ENCODE data around the gene STMN3. TPM values are rescaled to one million over a fixed set of nuclear protein-coding genes. Genes with fewer than 3 reads are reported as not detected.

The STMN3 gene
- total and polyA plus RNA-seq, 10 of the 15 experiments (the other 5 are each of a cell fraction or from before 2014, with no cell fraction given): 0.09 to 3.6 (median 1.4) TPM; not detected in 1

DNA sequence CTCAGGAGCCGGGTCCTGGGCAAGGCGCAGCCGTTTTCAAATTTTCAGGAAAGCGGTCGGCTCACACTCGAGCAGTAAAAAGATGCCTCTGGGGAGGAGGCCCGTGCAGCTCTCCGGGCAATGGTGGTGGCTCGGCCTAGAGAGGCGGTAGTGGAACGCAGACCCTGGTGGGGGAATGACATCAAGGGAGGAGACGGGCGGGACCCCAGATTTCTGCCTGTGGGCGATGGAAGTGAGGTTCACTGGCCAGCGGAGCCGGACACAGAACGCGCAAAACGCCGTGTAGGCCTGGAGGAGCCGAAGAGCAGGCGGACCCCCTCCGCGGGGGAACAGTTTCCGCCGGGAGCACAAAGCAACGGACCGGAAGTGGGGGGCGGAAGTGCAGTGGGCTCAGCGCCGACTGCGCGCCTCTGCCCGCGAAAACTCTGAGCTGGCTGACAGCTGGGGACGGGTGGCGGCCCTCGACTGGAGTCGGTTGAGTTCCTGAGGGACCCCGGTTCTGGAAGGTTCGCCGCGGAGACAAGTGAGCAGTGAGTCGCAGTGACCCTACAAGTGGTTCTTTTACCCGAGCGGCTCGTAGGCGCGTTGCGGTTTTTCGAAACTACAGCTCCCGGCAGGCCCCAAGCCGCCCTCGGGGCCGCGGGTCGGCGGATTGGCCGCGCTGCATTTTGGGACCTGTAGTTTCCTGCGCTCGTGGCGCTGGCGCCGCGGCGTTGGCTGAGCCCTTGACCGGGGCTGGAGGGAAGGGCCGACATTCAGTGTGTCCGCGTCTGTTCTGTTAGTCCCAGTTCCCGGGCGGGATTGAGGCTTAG lies 4.9 kb upstream of the STMN3 start, which contains the start of gene RTEL1 (continued):
- TF ChIP-seq, protein P1, sequence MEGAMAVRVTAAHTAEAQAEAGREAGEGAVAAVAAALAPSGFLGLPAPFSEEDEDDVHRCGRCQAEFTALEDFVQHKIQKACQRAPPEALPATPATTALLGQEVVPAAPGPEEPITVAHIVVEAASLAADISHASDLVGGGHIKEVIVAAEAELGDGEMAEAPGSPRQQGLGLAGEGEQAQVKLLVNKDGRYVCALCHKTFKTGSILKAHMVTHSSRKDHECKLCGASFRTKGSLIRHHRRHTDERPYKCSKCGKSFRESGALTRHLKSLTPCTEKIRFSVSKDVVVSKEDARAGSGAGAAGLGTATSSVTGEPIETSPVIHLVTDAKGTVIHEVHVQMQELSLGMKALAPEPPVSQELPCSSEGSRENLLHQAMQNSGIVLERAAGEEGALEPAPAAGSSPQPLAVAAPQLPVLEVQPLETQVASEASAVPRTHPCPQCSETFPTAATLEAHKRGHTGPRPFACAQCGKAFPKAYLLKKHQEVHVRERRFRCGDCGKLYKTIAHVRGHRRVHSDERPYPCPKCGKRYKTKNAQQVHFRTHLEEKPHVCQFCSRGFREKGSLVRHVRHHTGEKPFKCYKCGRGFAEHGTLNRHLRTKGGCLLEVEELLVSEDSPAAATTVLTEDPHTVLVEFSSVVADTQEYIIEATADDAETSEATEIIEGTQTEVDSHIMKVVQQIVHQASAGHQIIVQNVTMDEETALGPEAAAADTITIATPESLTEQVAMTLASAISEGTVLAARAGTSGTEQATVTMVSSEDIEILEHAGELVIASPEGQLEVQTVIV (IDR thresholded peaks at IDR 0.05; ENCODE audit: borderline replicate concordance, partially characterized antibody): peak; percentile 65
- TF ChIP-seq TCF12 (IDR thresholded peaks at IDR 0.05; ENCODE audit: low read depth, low read length): peak; percentile 53; the same call in 1 of the 2 replicates
- TF ChIP-seq KLF5 (IDR thresholded peaks at IDR 0.05; ENCODE audit: partially characterized antibody): peak; percentile 66
- no peak for TF ChIP-seq BCLAF1 (IDR thresholded peaks at IDR 0.05)
- TF ChIP-seq KAT2A (conservative IDR thresholded peaks at IDR 0.05; ENCODE audit: control insufficient read depth, low read depth, low read length): no peak
